T47D (cell line): ENCODE results near the gene PSMB7.
A peak's percentile ranks its signal among the peaks of the same experiment; 100 is the strongest.

Experiments
- DNase-seq, 2 experiments: peaks; one replicate each; pipeline versions ENCODE4 v3.0.0 to v3.0.0-alpha.2; 2011 to 2012; ENCODE audit warnings: low read depth in 1 of 2, low spot score in 1 of 2
- JUND ChIP-seq: IDR thresholded peaks from 2 replicates; pipeline ENCODE4 v1.6.1; 2012; ENCODE audit warnings: low read depth
- in situ Hi-C: cut with HindIII; loops from 2 replicates; pipeline ENCODE4 v1.10.0; 2016; ENCODE audit warnings: low sequenced_read_pairs, low pct_unique_long_range_greater_than_20kb

PSMB7 gene

GRCh38 chr9:124415102-124415851, at the start of gene PSMB7:
PSMB7 (minus strand) TSS chr9:124415442; CDS start chr9:124415425, 17 bp downstream.
- DNase-seq, result peak; percentile 87 to 99
- in situ Hi-C loops, result no loop called here
- TF ChIP-seq JUND, result no peak

GRCh38 chr9:124462739-124463138, 47.5 kb upstream of the PSMB7 start:
- in situ Hi-C loops, result no loop called here
- DNase-seq, result no peak
- no peak for TF ChIP-seq JUND

- TF ChIP-seq JUND, result no peak
- in situ Hi-C loops, result no loop called here
Observed at GRCh38 chr9:124458441-124458840, 43.2 kb upstream of the PSMB7 start.

DNA sequence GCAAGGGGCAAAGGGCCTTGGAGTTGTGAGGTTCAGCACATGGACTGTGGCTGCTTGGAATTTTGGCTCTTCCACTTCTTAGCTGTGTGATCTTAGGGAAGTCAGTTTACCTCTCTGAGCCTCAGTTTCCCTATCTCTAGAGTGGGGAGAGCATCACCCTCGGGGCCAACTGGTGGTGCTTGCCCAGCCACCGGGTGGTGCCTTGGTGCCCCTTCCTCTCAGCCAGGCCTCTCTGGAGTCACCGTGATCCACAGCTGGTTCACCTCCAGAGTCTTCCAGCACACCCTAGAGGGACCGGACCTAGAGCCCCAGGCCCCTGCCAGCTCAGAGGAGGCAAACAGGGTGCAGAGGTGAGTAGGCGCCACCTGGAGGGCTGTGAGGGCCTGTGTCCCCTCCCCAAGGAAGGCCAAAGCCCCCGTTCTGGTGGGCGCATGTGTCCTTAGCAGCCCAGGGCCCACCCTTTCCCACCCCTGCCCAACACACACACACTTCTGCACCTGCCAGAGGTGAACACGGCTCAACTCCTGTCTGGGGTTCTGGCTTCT, 42.7 kb upstream of the PSMB7 start:
- DNase-seq, result no peak
- in situ Hi-C loops, result no loop called here
- no peak for TF ChIP-seq JUND

More at GRCh38 chr9:124458441-124458840, 43.2 kb upstream of the PSMB7 start:
- DNase-seq, result no peak

- TF ChIP-seq JUND, result no peak
- in situ Hi-C loops, result no loop called here
- DNase-seq, result peak in 1 of 2 experiments; percentile 23
Observed at GRCh38 chr9:124457079-124457886, 42.0 kb upstream of the PSMB7 start.

DNA sequence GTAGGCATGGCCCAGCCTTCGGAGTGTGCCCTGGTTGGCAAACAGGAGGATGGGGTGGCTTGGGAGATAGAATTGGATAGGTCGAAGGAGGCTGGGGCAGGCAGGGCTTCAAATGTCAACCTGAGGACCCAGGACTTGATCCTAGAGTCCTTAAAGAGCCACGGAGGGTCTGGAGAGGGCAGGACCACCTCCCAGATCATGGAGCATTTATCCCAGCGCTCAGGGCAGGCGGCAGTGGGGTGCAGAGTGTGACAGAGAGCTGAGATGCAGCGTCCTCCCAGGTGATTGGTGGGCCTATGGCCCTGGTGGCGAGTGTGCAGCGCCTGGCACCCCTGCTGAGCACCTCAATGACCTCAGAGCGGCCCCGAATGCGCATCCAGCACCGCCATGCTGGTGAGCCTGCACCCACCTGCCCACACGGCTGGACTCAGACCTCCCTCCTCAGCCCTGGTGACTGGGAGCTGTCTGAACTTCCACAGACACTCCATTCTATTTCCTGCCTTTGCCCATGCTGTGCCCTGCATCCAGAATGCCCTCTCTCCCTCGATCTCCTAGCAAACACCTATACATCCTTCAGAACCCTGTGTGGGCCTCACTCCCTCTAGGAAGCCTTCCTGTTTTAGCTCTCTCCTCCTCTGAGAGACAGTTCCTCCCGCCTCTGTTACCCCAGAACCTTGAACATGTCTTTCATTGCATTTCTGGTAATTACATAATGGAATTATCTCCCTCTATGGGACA, 41.3 kb upstream of the PSMB7 start:
- in situ Hi-C loops, result no loop called here
- DNase-seq, result no peak
- no peak for TF ChIP-seq JUND

GRCh38 chr9:124455820-124456219, 40.6 kb upstream of the PSMB7 start:
- in situ Hi-C loops, result no loop called here
- DNase-seq, result no peak
- no peak for TF ChIP-seq JUND

- no peak for DNase-seq
- in situ Hi-C loops, result no loop called here
- no peak for TF ChIP-seq JUND
Observed at GRCh38 chr9:124454791-124455443, 39.7 kb upstream of the PSMB7 start.

DNA sequence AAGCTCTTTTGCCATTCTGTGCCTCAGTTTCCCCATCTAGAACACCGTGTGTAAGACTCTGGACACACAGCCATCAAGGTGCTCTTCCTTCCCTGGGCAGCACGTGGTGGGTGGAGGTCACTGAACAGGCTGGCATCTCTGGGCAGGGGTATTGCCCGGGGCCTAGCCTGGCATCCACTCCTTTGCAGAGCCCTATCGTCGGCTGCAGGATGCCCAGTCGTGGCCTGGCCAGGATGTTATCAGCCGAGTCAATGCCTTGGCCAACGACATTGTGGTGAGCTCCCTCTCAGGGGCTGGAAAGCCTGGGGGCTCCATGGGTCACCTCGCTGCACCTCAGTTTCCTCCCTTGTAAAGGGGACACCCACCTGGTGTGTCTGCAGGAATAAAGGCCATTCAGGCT, 39.1 kb upstream of the PSMB7 start:
- in situ Hi-C loops, result no loop called here
- no peak for DNase-seq

GRCh38 chr9:124453586-124454191, 38.4 kb upstream of the PSMB7 start:
- in situ Hi-C loops, result no loop called here
- TF ChIP-seq JUND, result no peak
- no peak for DNase-seq

More for the DNA sequence above, 39.1 kb upstream of the PSMB7 start:
- TF ChIP-seq JUND, result no peak

DNA sequence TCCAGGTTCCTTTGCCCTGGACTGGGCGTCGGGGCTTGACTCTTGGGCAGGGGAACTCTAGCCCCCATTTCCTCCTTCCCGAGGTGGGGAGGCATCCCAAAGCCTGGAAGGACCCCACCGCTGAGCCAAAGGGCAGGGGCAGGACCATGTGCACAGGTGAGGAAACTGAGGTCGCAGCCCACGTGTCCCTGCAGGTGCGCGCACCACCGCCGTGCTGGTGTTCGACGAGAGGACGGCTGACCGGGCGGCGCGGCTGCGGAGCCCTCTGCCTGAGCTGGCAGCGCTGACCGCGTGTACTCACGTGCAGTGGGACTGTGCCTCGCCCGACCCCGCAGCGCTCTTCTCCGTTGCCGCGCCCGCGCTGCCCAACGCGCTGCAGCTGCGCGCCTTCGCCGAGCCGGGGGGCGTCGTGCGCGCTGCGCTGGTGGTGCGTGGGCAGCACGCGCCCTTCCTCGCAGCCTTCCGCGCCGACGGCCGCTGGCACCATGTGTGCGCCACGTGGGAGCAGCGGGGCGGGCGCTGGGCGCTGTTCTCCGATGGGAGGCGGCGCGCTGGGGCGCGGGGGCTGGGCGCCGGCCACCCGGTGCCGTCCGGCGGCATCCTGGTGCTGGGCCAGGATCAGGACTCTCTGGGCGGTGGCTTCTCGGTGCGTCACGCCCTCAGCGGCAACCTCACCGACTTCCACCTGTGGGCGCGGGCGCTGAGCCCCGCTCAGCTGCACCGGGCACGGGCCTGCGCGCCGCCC, 37.8 kb upstream of the PSMB7 start:
- TF ChIP-seq JUND, result no peak
- no peak for DNase-seq
- in situ Hi-C loops, result no loop called here
